Measurements from ENCODE around the gene RNASE13. TPM values are rescaled to one million over a fixed set of nuclear protein-coding genes. Genes with fewer than 3 reads are reported as not detected.
A peak's percentile ranks its signal among the peaks of the same experiment; 100 is the strongest.

The RNASE13 gene
- polyA plus RNA-seq = not detected

DNA sequence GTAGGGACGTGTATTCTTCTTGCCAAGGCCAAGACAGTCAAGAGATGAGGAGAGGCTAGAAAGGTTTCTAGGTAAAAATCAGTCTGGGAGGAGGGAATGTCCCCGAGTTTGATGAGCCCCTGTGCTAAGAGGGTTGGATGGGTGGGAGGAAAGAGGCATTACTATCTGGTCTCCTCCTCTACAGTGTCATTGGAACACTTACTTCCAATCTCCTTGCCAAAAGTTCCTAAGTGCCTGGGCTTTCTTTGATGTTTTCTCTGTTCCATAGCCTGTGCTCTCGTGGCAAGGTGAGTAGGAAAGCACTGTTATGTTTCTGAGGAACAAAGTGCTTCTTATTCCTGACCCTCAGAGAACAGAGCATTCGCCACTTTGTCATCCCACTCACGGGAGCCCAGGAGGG lies at the start of gene RNASE13:
Gene RNASE13, minus strand, starts transcription at position 101 of the 400 bp plus-strand sequence. CDS start 519 bp downstream, outside the sequence.
- Mint-ChIP-seq H3K27me3 (ENCODE audit: low read depth in 3 of 3) (peaks cover 1 to 4% (median 2%) of the 10 kb centered on the region in 3 donors), H3K36me3 (no peaks in the 10 kb centered on the region), H3K4me1 (no peaks in the 10 kb centered on the region), H3K9me3 (no peaks in the 10 kb centered on the region), H3K27ac (no peak within 1 kb of the TSS), H3K4me3 (no peak within 1 kb of the TSS)
- DNase-seq = no peak

DNA sequence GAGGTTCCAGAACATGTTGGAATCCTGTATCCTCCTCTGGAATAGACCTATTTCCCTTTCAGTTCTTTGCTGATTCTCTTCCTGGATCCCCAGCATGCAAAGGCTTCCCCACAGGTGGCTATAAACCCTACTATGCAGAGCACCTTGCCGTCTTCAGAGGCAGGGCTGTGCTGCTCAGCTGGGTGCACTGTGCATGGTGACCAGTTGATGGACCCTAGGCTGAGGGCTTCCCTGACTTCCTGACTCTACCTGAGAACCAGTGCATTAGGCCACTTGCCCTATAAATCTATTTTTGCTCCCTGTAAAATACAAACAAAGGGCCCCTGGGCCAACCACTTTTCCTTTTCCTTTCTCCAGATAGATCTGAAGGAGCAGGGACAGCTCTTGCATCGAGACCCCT lies 49.8 kb upstream of the RNASE13 start:
- Mint-ChIP-seq H3K4me3 (no peak overlapping the region), H3K27ac (no peak overlapping the region), H3K9me3 (no peaks in the 10 kb centered on the region)

GRCh38 chr14:21083565-21084325 lies 49.1 kb upstream of the RNASE13 start:
- no peak for DNase-seq
- Mint-ChIP-seq H3K27me3 (ENCODE audit: low read depth in 3 of 3) (peaks cover 7 to 14% (median 7%) of the 10 kb centered on the region in 3 donors), H3K4me3 (no peak overlapping the region), H3K4me1 (peaks cover 18 to 21% of the 10 kb centered on the region in 2 donors), H3K9me3 (no peaks in the 10 kb centered on the region), H3K27ac (no peak overlapping the region), H3K36me3 (no peaks in the 10 kb centered on the region)

More for the DNA sequence above, 49.8 kb upstream of the RNASE13 start:
- peaks cover 7 to 14% (median 7%) of the 10 kb centered on the region in 3 donors for H3K27me3 Mint-ChIP-seq (ENCODE audit: low read depth in 3 of 3)
- H3K4me1 Mint-ChIP-seq = peaks cover 18 to 21% of the 10 kb centered on the region in 2 donors
- no peaks in the 10 kb centered on the region for H3K36me3 Mint-ChIP-seq
- DNase-seq = no peak

DNA sequence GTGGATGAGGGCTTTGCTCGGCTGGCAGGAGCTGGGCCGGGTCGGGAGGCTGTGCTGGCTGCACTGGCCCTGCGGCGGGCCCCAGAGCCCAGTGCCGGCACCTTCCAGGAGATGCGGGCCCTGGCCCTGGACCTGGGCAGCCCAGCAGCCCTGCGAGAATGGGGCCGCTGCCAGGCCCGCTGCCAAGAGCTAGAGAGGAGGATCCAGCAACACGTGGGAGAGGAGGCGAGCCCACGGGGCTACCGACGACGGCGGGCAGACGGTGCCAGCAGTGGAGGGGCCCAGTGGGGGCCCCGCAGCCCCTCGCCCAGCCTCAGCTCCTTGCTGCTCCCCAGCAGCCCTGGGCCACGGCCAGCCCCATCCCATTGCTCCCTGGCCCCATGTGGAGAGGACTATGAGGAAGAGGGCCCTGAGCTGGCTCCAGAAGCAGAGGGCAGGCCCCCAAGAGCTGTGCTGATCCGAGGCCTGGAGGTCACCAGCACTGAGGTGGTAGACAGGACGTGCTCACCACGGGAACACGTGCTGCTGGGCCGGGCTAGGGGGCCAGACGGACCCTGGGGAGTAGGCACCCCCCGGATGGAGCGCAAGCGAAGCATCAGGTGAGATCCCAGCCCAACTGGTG lies 47.0 kb upstream of the RNASE13 start:
- Mint-ChIP-seq H3K9me3 (no peaks in the 10 kb centered on the region), H3K4me1 (peaks cover 4 to 8% of the 10 kb centered on the region in 2 donors), H3K27ac (no peak overlapping the region), H3K27me3 (ENCODE audit: low read depth in 3 of 3) (peaks cover 3 to 9% (median 4%) of the 10 kb centered on the region in 3 donors), H3K4me3 (no peak overlapping the region), H3K36me3 (no peaks in the 10 kb centered on the region)
- no peak for DNase-seq

DNA sequence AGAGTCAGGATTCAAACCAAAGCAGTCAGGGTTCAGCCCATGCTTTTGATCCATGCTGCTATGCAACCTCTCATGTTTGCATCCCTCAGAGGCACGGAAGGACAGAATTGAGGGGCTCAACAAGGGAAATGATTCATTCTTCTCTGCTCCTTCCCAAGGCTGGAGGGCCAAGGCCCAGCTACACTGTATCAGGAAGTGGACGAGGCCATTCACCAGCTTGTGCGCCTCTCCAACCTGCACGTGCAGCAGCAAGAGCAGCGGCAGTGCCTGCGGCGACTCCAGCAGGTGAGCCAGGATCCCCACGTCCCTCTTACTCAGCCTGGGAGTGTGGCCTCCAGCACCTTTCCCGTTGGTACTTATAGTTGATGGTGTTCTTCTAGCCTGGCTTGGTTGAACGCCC lies 44.1 kb upstream of the RNASE13 start:
- Mint-ChIP-seq H3K9me3 (no peaks in the 10 kb centered on the region), H3K27me3 (ENCODE audit: low read depth in 3 of 3) (peaks cover 0 to 4% (median 2%) of the 10 kb centered on the region in 3 donors), H3K36me3 (no peaks in the 10 kb centered on the region), H3K4me3 (no peak overlapping the region), H3K27ac (no peak overlapping the region), H3K4me1 (no peaks in the 10 kb centered on the region)
- DNase-seq = no peak

DNA sequence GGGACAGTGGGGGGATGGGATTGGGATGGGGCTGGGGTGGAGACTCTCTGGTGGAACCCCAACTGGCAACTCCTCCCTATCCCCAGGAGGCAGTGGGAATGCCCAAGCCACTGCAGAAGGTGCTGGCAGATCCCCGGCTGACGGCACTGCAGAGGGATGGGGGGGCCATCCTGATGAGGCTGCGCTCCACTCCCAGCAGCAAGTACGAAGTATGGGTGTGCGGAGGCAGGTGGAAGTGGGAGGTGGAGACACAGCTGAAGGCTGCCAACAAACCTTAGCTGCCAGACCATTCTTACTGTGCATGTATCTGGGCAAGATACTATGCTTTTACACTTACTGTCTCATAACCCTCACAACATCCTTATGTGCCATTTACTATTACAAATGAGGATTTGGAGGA lies 43.7 kb upstream of the RNASE13 start:
- no peaks in the 10 kb centered on the region for H3K4me1 Mint-ChIP-seq
- no peak for DNase-seq
- no peaks in the 10 kb centered on the region for H3K36me3 Mint-ChIP-seq
- no peaks in the 10 kb centered on the region for H3K9me3 Mint-ChIP-seq
- H3K4me3 Mint-ChIP-seq = no peak overlapping the region
- H3K27ac Mint-ChIP-seq = no peak overlapping the region
- peaks cover under 1 to 8% (median 3%) of the 10 kb centered on the region in 3 donors for H3K27me3 Mint-ChIP-seq (ENCODE audit: low read depth in 3 of 3)

- peaks cover 2 to 12% (median 3%) of the 10 kb centered on the region in 3 donors for H3K27me3 Mint-ChIP-seq (ENCODE audit: low read depth in 3 of 3)
- H3K27ac Mint-ChIP-seq = no peak overlapping the region
- H3K4me3 Mint-ChIP-seq = no peak overlapping the region
- no peaks in the 10 kb centered on the region for H3K36me3 Mint-ChIP-seq
- no peaks in the 10 kb centered on the region for H3K4me1 Mint-ChIP-seq
- H3K9me3 Mint-ChIP-seq = no peaks in the 10 kb centered on the region
- no peak for DNase-seq
Measured at GRCh38 chr14:21077672-21078071, 43.1 kb upstream of the RNASE13 start.

GRCh38 chr14:21075719-21076437 lies 41.3 kb upstream of the RNASE13 start:
- no peaks in the 10 kb centered on the region for H3K9me3 Mint-ChIP-seq
- peaks cover 8 to 17% (median 16%) of the 10 kb centered on the region in 3 donors for H3K27me3 Mint-ChIP-seq (ENCODE audit: low read depth in 3 of 3)
- no peak for DNase-seq
- H3K27ac Mint-ChIP-seq = no peak overlapping the region
- H3K36me3 Mint-ChIP-seq = no peaks in the 10 kb centered on the region
- H3K4me3 Mint-ChIP-seq = no peak overlapping the region
- peaks cover 12 to 17% of the 10 kb centered on the region in 2 donors for H3K4me1 Mint-ChIP-seq

GRCh38 chr14:21074398-21075272 lies 40.0 kb upstream of the RNASE13 start:
- DNase-seq = no peak
- Mint-ChIP-seq H3K27me3 (ENCODE audit: low read depth in 3 of 3) (peaks cover 11 to 19% (median 19%) of the 10 kb centered on the region in 3 donors), H3K27ac (no peak overlapping the region), H3K9me3 (no peaks in the 10 kb centered on the region), H3K36me3 (no peaks in the 10 kb centered on the region), H3K4me1 (peaks cover 20 to 23% of the 10 kb centered on the region in 2 donors), H3K4me3 (no peak overlapping the region)

DNA sequence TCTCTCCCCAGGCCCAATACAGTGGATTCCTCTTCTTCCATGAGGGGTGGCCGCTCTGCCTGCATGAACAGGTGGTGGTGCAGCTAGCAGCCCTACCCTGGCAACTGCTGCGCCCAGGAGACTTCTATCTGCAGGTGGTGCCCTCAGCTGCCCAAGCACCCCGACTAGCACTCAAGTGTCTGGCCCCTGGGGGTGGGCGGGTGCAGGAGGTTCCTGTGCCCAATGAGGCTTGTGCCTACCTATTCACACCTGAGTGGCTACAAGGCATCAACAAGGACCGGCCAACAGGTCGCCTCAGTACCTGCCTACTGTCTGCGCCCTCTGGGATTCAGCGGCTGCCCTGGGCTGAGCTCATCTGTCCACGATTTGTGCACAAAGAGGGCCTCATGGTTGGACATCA lies 39.3 kb upstream of the RNASE13 start:
- H3K27ac Mint-ChIP-seq = no peak overlapping the region
- no peak overlapping the region for H3K4me3 Mint-ChIP-seq
- DNase-seq = no peak
- peaks cover 14 to 23% (median 21%) of the 10 kb centered on the region in 3 donors for H3K27me3 Mint-ChIP-seq (ENCODE audit: low read depth in 3 of 3)
- no peaks in the 10 kb centered on the region for H3K9me3 Mint-ChIP-seq
- H3K4me1 Mint-ChIP-seq = peaks cover 27 to 30% of the 10 kb centered on the region in 2 donors
- H3K36me3 Mint-ChIP-seq = no peaks in the 10 kb centered on the region

DNA sequence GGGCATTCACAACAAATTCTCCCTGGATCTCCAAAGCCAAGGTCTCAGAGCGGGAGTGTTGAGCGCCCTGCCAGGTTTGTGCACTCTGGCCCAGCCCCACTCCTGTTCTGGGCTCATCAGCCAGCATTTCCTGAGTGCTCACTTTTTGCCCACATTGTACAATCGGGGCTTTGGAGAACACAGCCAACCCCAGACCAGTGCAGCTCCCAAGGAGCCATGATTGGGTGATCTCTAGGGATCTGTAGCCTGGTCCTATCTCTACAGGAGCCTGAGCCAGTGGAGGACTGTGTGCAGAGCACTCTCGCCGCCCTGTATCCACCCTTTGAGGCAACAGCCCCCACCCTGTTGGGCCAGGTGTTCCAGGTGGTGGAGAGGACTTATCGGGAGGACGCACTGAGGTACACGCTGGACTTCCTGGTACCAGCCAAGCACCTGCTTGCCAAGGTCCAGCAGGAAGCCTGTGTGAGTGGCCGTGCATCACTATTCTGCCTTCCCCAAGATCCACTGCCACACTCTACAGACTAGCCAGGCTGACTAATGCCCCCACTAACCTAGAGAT lies 38.3 kb upstream of the RNASE13 start:
- no peak for DNase-seq
- Mint-ChIP-seq H3K36me3 (no peaks in the 10 kb centered on the region), H3K4me1 (peaks cover 34 to 37% of the 10 kb centered on the region in 2 donors), H3K27me3 (ENCODE audit: low read depth in 3 of 3) (peaks cover 21 to 29% (median 26%) of the 10 kb centered on the region in 3 donors), H3K27ac (no peak overlapping the region), H3K4me3 (peak overlapping the region in 3 of 5 donors; percentile 5 to 90 (median 46)), H3K9me3 (no peaks in the 10 kb centered on the region)

GRCh38 chr14:21072031-21072473 lies 37.4 kb upstream of the RNASE13 start:
- Mint-ChIP-seq H3K27me3 (ENCODE audit: low read depth in 3 of 3) (peaks cover 27 to 29% (median 27%) of the 10 kb centered on the region in 3 donors), H3K9me3 (no peaks in the 10 kb centered on the region), H3K4me3 (peak overlapping the region; percentile 85 to 90 (median 89)), H3K27ac (peak overlapping the region in 3 of 6 donors; percentile 24 to 53 (median 35)), H3K4me1 (peaks cover 34 to 37% of the 10 kb centered on the region in 2 donors), H3K36me3 (no peaks in the 10 kb centered on the region)
- no peak for DNase-seq
